HEK293 (cell line): ENCODE data around the gene PDLIM7.

Experiments used
- CTCF ChIA-PET: fragments of 350-600 bp; formaldehyde crosslinking; extraction: SDS; loops from one replicate; lab custom pipeline; 2021; ENCODE audit warnings: antibody characterized with exemption; lab: Yijun Ruan, JAX
- POLR2A ChIA-PET: fragments of 300-600 bp; formaldehyde crosslinking; extraction: SDS; loops from one replicate; lab custom pipeline; 2020; ENCODE audit warnings: antibody characterized with exemption, inconsistent platforms; lab: Yijun Ruan, JAX
- H3K27ac ChIP-seq: fragments of 200-500 bp; sonication (Bioruptor generic); 2 replicates; pipeline ENCODE4 v1.5.1; 2014; ENCODE audit warnings: low read depth, low read length, control low read depth, inconsistent platforms; ENCODE audit errors: extremely low read depth
- H3K36me3 ChIP-seq, 2 experiments: fragments of 200-500 bp in 1 of 2; sonication (Bioruptor generic) in 1 of 2; 1 replicate in 1 of 2; 2 replicates in 1 of 2; pipeline ENCODE4 v1.5.1; 2014 to 2017; ENCODE audit warnings: inconsistent platforms in 2 of 2, low read length in 2 of 2; ENCODE audit not compliant: control insufficient read depth in 2 of 2, insufficient read depth in 1 of 2
- H3K4me1 ChIP-seq: fragments of 200-500 bp; sonication (Bioruptor generic); 2 replicates; pipeline ENCODE4 v1.5.1; 2014; ENCODE audit warnings: mild to moderate bottlenecking, low read length, inconsistent platforms; ENCODE audit not compliant: control insufficient read depth, insufficient read depth
- H3K4me3 ChIP-seq: 2 replicates; pipeline ENCODE4 v1.5.1; 2011; ENCODE audit warnings: low read depth, mild to moderate bottlenecking, control low read depth, low read length, moderate library complexity
- H3K9me3 ChIP-seq: fragments of 200-500 bp; sonication (Bioruptor generic); 2 replicates; pipeline ENCODE4 v1.5.1; 2014; ENCODE audit warnings: low read depth, low read length, inconsistent platforms; ENCODE audit not compliant: control insufficient read depth, insufficient read depth
- AEBP2 ChIP-seq: fragments of 450-650 bp; formaldehyde crosslinking; IDR thresholded peaks from 2 replicates; pipeline ENCODE4 v1.5.1; 2016; ENCODE audit warnings: missing biosample characterization, missing genetic modification characterization, borderline replicate concordance
- BCL11A ChIP-seq: fragments of 450-650 bp; formaldehyde crosslinking; IDR thresholded peaks from 2 replicates; pipeline ENCODE4 v1.5.1; 2016; ENCODE audit warnings: low read depth, missing biosample characterization, missing genetic modification characterization
- EGR2 ChIP-seq: fragments of 450-650 bp; formaldehyde crosslinking; IDR thresholded peaks from 2 replicates; pipeline ENCODE4 v1.5.1; 2016; ENCODE audit warnings: low read depth, missing biosample characterization, missing genetic modification characterization
- MZF1 ChIP-seq: fragments of 450-650 bp; formaldehyde crosslinking; IDR thresholded peaks from 2 replicates; pipeline ENCODE4 v1.5.1; 2017; ENCODE audit warnings: missing biosample characterization, missing genetic modification characterization, borderline replicate concordance
- SETDB1 ChIP-seq: IDR thresholded peaks from one replicate; pipeline ENCODE4 v1.6.1; 2017; ENCODE audit warnings: mild to moderate bottlenecking, low read length, moderate library complexity, mixed read lengths; ENCODE audit not compliant: insufficient read length
- TCF7L2 ChIP-seq: IDR thresholded peaks from 2 replicates; pipeline ENCODE4 v1.6.1; 2011; ENCODE audit warnings: low read depth, mild to moderate bottlenecking, inconsistent platforms, low read length, moderate library complexity, borderline replicate concordance
- ZFHX2 ChIP-seq: fragments of 450-650 bp; formaldehyde crosslinking; conservative IDR thresholded peaks from 2 replicates; pipeline ENCODE4 v1.5.1; 2016; ENCODE audit warnings: missing biosample characterization, missing genetic modification characterization
- ZNF112 ChIP-seq: fragments of 450-650 bp; formaldehyde crosslinking; IDR thresholded peaks from 2 replicates; pipeline ENCODE4 v1.5.0; 2017; ENCODE audit warnings: missing biosample characterization, missing genetic modification characterization
- ZNF19 ChIP-seq: fragments of 450-650 bp; formaldehyde crosslinking; IDR thresholded peaks from 2 replicates; pipeline ENCODE4; 2016; ENCODE audit warnings: missing biosample characterization, missing genetic modification characterization, low read depth
- ZNF404 ChIP-seq: fragments of 450-650 bp; formaldehyde crosslinking; IDR thresholded peaks from 2 replicates; pipeline ENCODE4 v1.5.1; 2017; ENCODE audit warnings: missing biosample characterization, missing genetic modification characterization
- ZNF449 ChIP-seq: fragments of 450-650 bp; formaldehyde crosslinking; IDR thresholded peaks from 2 replicates; pipeline ENCODE4 v1.5.1; 2017; ENCODE audit warnings: missing biosample characterization, mild to moderate bottlenecking, missing genetic modification characterization, moderate library complexity
- ZNF596 ChIP-seq: fragments of 450-650 bp; IDR thresholded peaks from 2 replicates; pipeline ENCODE4 v1.5.0; 2018; ENCODE audit warnings: missing biosample characterization, mild to moderate bottlenecking, missing genetic modification characterization, moderate library complexity
- ZNF692 ChIP-seq: fragments of 450-650 bp; formaldehyde crosslinking; IDR thresholded peaks from 2 replicates; pipeline ENCODE4 v1.5.1; 2016; ENCODE audit warnings: missing biosample characterization, missing genetic modification characterization
- ZNF707 ChIP-seq: fragments of 450-650 bp; formaldehyde crosslinking; IDR thresholded peaks from 2 replicates; pipeline ENCODE4 v1.5.1; 2016; ENCODE audit warnings: missing biosample characterization, missing genetic modification characterization
- ZNF777 ChIP-seq: fragments of 450-650 bp; formaldehyde crosslinking; IDR thresholded peaks from 2 replicates; pipeline ENCODE4 v1.5.1; 2017; ENCODE audit warnings: missing biosample characterization, missing genetic modification characterization, borderline replicate concordance
- ZNF792 ChIP-seq: fragments of 450-650 bp; formaldehyde crosslinking; IDR thresholded peaks from 2 replicates; pipeline ENCODE4 v1.5.1; 2016; ENCODE audit warnings: missing biosample characterization, missing genetic modification characterization
- ZSCAN4 ChIP-seq: fragments of 450-650 bp; formaldehyde crosslinking; IDR thresholded peaks from 2 replicates; pipeline ENCODE4 v1.5.1; 2017; ENCODE audit warnings: missing biosample characterization, missing genetic modification characterization

The PDLIM7 gene

GRCh38 chr5:177523711-177524538 lies 26.5 kb upstream of the PDLIM7 start:
- no peaks in the 10 kb centered on the region for H3K9me3 ChIP-seq
- TF ChIP-seq ZNF792 (no peak), EGR2 (tag by site-specific recombination) (peak; percentile 65), ZFHX2 (tag by site-specific recombination) (peak; percentile 49)
- no peaks in the 10 kb centered on the region; the same call in 1 of the 2 replicates for H3K4me1 ChIP-seq
- CTCF ChIA-PET: interaction anchor here (0.6 kb wide), 1 partner anchor 8 kb away, joined by 3 read pairs; no protein-coding TSS in a partner anchor
- no peak overlapping the region for H3K4me3 ChIP-seq
- peaks cover 8 to 89% of the 10 kb centered on the region in 2 experiments for H3K36me3 ChIP-seq
- POLR2A ChIA-PET: interaction anchor here (1.3 kb wide), 1 partner anchor 22 kb away, joined by 3 read pairs; no protein-coding TSS in a partner anchor
- H3K27ac ChIP-seq: no peak overlapping the region

- Histone ChIP-seq H3K36me3 (peaks cover 3 to 61% of the 10 kb centered on the region in 2 experiments), H3K4me3 (no peak overlapping the region), H3K9me3 (no peaks in the 10 kb centered on the region), H3K4me1 (no peaks in the 10 kb centered on the region; the same call in 1 of the 2 replicates), H3K27ac (no peak overlapping the region)
- POLR2A ChIA-PET: interaction anchor here (1.4 kb wide), 1 partner anchor 24 kb away, joined by 8 read pairs; the partner anchor contains the start of gene PDLIM7
- TF ChIP-seq MZF1 (tag by site-specific recombination) (no peak), TCF7L2 (no peak), ZNF449 (tag by site-specific recombination) (no peak), AEBP2 (tag by site-specific recombination) (no peak), BCL11A (tag by site-specific recombination) (no peak), ZNF404 (tag by site-specific recombination) (no peak), ZNF777 (no peak), ZNF692 (tag by site-specific recombination) (no peak), ZNF596 (no peak), ZSCAN4 (tag by site-specific recombination) (no peak), ZNF707 (tag by site-specific recombination) (no peak), ZNF19 (tag by site-specific recombination) (no peak), EGR2 (tag by site-specific recombination) (no peak), ZNF112 (no peak), SETDB1 (no peak)
- CTCF ChIA-PET: interaction anchor here (0.5 to 2.2 kb wide), 5 partner anchors 10 to 25 kb away, joined by 3 to 8 read pairs (median 3); no protein-coding TSS in a partner anchor
These were observed 23.6 kb upstream of the PDLIM7 start for GRCh38 chr5:177520916-177521513.
